T-helper 1 cell (primary cell): Measurements from ENCODE around the gene PLCXD3.
"Not testable (repeated sequence)": the region's sequence is repeated elsewhere in the genome, so short reads cannot be mapped to it uniquely, and the experiment has no call there.

Source experiments
- DNase-seq, 5 donors: peaks; one replicate each; pipeline ENCODE4 v3.0.0-alpha.2; 2012 to 2020

Gene PLCXD3

GRCh38 chr5:41485533-41485932 is 24.9 kb downstream of the PLCXD3 start:
- DNase-seq, result no peak

GRCh38 chr5:41482715-41483114 is 27.7 kb downstream of the PLCXD3 start:
- peak in 1 of 5 donors; percentile 22 for DNase-seq

GRCh38 chr5:41482173-41482572 is 28.2 kb downstream of the PLCXD3 start:
- no peak for DNase-seq

GRCh38 chr5:41471571-41472208 is 38.7 kb downstream of the PLCXD3 start:
- DNase-seq, result not testable (repeated sequence)

- DNase-seq, result no peak
Measured at GRCh38 chr5:41465493-41466171, 44.8 kb downstream of the PLCXD3 start.

- no peak for DNase-seq
Measured at GRCh38 chr5:41459557-41459956, 50.8 kb downstream of the PLCXD3 start.

- no peak for DNase-seq
Measured at GRCh38 chr5:41457094-41457493, 53.3 kb downstream of the PLCXD3 start.

- DNase-seq, result no peak
Measured at GRCh38 chr5:41452506-41452905, 57.9 kb downstream of the PLCXD3 start.

GRCh38 chr5:41447650-41448510 is 62.5 kb downstream of the PLCXD3 start:
- no peak for DNase-seq

- DNase-seq, result no peak
Measured at GRCh38 chr5:41445937-41446563, 64.4 kb downstream of the PLCXD3 start.

- DNase-seq, result no peak
Measured at GRCh38 chr5:41435276-41435675, 75.1 kb downstream of the PLCXD3 start.

GRCh38 chr5:41433552-41434181 is 76.7 kb downstream of the PLCXD3 start:
- no peak for DNase-seq

- DNase-seq, result no peak
Measured at GRCh38 chr5:41432481-41433253, 77.7 kb downstream of the PLCXD3 start.

- no peak for DNase-seq
Measured at GRCh38 chr5:41427505-41427904, 82.9 kb downstream of the PLCXD3 start.

GRCh38 chr5:41425736-41426135 is 84.7 kb downstream of the PLCXD3 start:
- DNase-seq, result no peak

GRCh38 chr5:41420492-41421067 is 89.8 kb downstream of the PLCXD3 start:
- no peak for DNase-seq

GRCh38 chr5:41418220-41419031 is 92.0 kb downstream of the PLCXD3 start:
- no peak for DNase-seq

- DNase-seq, result no peak
Measured at GRCh38 chr5:41416336-41416735, 94.1 kb downstream of the PLCXD3 start.

- DNase-seq, result no peak
Measured at GRCh38 chr5:41415242-41415641, 95.2 kb downstream of the PLCXD3 start.

GRCh38 chr5:41414598-41414997 is 95.8 kb downstream of the PLCXD3 start:
- DNase-seq, result no peak

GRCh38 chr5:41413074-41413473 is 97.3 kb downstream of the PLCXD3 start:
- no peak for DNase-seq
